H1 (cell line): Measurements from ENCODE around the gene GNB1L. TPM values are rescaled to one million over a fixed set of nuclear protein-coding genes. Genes with fewer than 3 reads are reported as not detected.
A peak's percentile ranks its signal among the peaks of the same experiment; 100 is the strongest.

Experiments
- CTCF ChIA-PET: fragments of 300-600 bp; sonication (Branson Sonifier 250); formaldehyde crosslinking; loops from one replicate; lab custom pipeline; 2021; ENCODE audit not compliant: partially characterized antibody; lab: Charles Lee
- POLR2A ChIA-PET: fragments of 300-600 bp; sonication (Branson Sonifier 250); formaldehyde crosslinking; loops from one replicate; lab custom pipeline; 2021; ENCODE audit warnings: inconsistent platforms; ENCODE audit not compliant: partially characterized antibody; lab: Charles Lee
- DNase-seq, 2 experiments: peaks; one replicate each; pipeline versions ENCODE4 v3.0.0 to v3.0.0-alpha.2; 2010 to 2022; ENCODE audit warnings: low spot score in 2 of 2, low read depth in 1 of 2, mixed read lengths in 1 of 2
- FAIRE-seq: peaks from 2 replicates; lab custom pipeline; 2011; peaks lifted over from hg19 to GRCh38; lab: Jason Lieb, UNC
- H2AFZ ChIP-seq: 2 replicates; pipeline ENCODE4 v1.8.1; 2012; ENCODE audit warnings: low read length, inconsistent platforms
- H2AK5ac ChIP-seq: 2 replicates; pipeline ENCODE4 v1.6.1; 2013; ENCODE audit warnings: low read depth, low read length
- H2BK120ac ChIP-seq: replicated peaks from 2 replicates; pipeline ENCODE3; 2013; ENCODE audit warnings: low read depth, low read length, inconsistent platforms
- H2BK12ac ChIP-seq: 2 replicates; pipeline ENCODE4 v1.6.1; 2013; ENCODE audit warnings: low read depth, low read length
- H2BK15ac ChIP-seq: 2 replicates; pipeline ENCODE4 v1.6.1; 2013; ENCODE audit warnings: low read length
- H2BK20ac ChIP-seq: 2 replicates; pipeline ENCODE4 v1.6.1; 2013; ENCODE audit warnings: low read length
- H2BK5ac ChIP-seq: 2 replicates; pipeline ENCODE4 v1.6.1; 2013; ENCODE audit warnings: low read depth, low read length
- H3K14ac ChIP-seq: 2 replicates; pipeline ENCODE4 v1.6.1; 2013; ENCODE audit warnings: inconsistent platforms; ENCODE audit not compliant: insufficient read length
- H3K18ac ChIP-seq: 2 replicates; pipeline ENCODE4 v1.6.1; 2013; ENCODE audit warnings: low read length; ENCODE audit errors: extremely low read depth
- H3K23ac ChIP-seq: 2 replicates; pipeline ENCODE4 v1.6.1; 2013; ENCODE audit warnings: inconsistent platforms; ENCODE audit not compliant: insufficient read length
- H3K23me2 ChIP-seq: 2 replicates; pipeline ENCODE4 v1.6.1; 2013; ENCODE audit warnings: low read depth, low read length
- H3K27ac ChIP-seq: 2 replicates; pipeline ENCODE4 v1.6.1; 2011; ENCODE audit warnings: low read depth, low read length, inconsistent platforms
- H3K27me3 ChIP-seq, 4 experiments: replicated peaks in 1 of 4; 1 replicate in 1 of 4; 2 replicates in 3 of 4; pipeline versions ENCODE4 v1.6.1 to v1.8.1; 2011 to 2013; ENCODE audit warnings: low read length in 3 of 4, mild to moderate bottlenecking in 3 of 4, inconsistent platforms in 2 of 4, mixed read lengths in 2 of 4, moderate library complexity in 1 of 4; ENCODE audit not compliant: control insufficient read depth in 3 of 4, insufficient read depth in 3 of 4; ENCODE audit errors: extremely low read depth in 1 of 4
- H3K36me3 ChIP-seq, 4 experiments: 2 replicates each; pipeline versions ENCODE4 v1.6.1 to v1.8.1; 2011 to 2013; ENCODE audit warnings: mild to moderate bottlenecking in 4 of 4, low read length in 3 of 4, moderate library complexity in 2 of 4, control low read depth in 1 of 4, inconsistent platforms in 1 of 4; ENCODE audit not compliant: insufficient read depth in 4 of 4, control insufficient read depth in 2 of 4
- H3K4ac ChIP-seq: replicated peaks from 2 replicates; pipeline ENCODE3; 2013; ENCODE audit warnings: low read length, low read depth, mixed read lengths, inconsistent platforms; ENCODE audit not compliant: insufficient read length
- H3K4me1 ChIP-seq, 4 experiments: replicated peaks in 1 of 4; 1 replicate in 1 of 4; 2 replicates in 3 of 4; pipeline versions ENCODE4 v1.6.1 to v1.8.1; 2011 to 2013; ENCODE audit warnings: low read length in 3 of 4, inconsistent platforms in 2 of 4, mixed read lengths in 1 of 4; ENCODE audit not compliant: insufficient read depth in 4 of 4, control insufficient read depth in 3 of 4
- H3K4me2 ChIP-seq, 2 experiments: 2 replicates each; pipeline versions ENCODE4 v1.6.1 to v1.8.1; 2011 to 2013; ENCODE audit warnings: low read depth in 2 of 2, low read length in 2 of 2, control low read depth in 1 of 2, inconsistent platforms in 1 of 2, mild to moderate bottlenecking in 1 of 2; ENCODE audit not compliant: insufficient read depth in 1 of 2
- H3K4me3 ChIP-seq, 4 experiments: fragments of 200-600, 300-600 bp in 1 of 4; sonication (generic), shearing (Covaris generic), sonication (Bioruptor Twin) in 1 of 4; 2 replicates each; pipeline versions ENCODE4 v1.5.1 to v1.8.1; 2011 to 2016; ENCODE audit warnings: low read length in 4 of 4, low read depth in 3 of 4, control low read depth in 2 of 4, inconsistent platforms in 2 of 4, mild to moderate bottlenecking in 2 of 4, mixed read lengths in 1 of 4, moderate library complexity in 1 of 4; ENCODE audit not compliant: insufficient read depth in 2 of 4; ENCODE audit errors: extremely low read depth in 1 of 4
- H3K56ac ChIP-seq: replicated peaks from 2 replicates; pipeline ENCODE3; 2013; ENCODE audit warnings: low read depth, mild to moderate bottlenecking, mixed read lengths, low read length, inconsistent platforms; ENCODE audit not compliant: insufficient read length
- H3K79me1 ChIP-seq: 2 replicates; pipeline ENCODE4 v1.6.1; 2013; ENCODE audit warnings: low read depth, low read length, control low read depth
- H3K79me2 ChIP-seq, 2 experiments: 2 replicates each; pipeline versions ENCODE4 v1.6.1 to v1.8.1; 2012 to 2013; ENCODE audit warnings: low read length in 2 of 2, mild to moderate bottlenecking in 2 of 2, inconsistent platforms in 1 of 2; ENCODE audit not compliant: insufficient read depth in 2 of 2, control insufficient read depth in 1 of 2
- H3K9ac ChIP-seq, 4 experiments: replicated peaks in 1 of 4; 1 replicate in 1 of 4; 2 replicates in 3 of 4; pipeline versions ENCODE4 v1.6.1 to v1.8.1; 2011 to 2013; ENCODE audit warnings: low read depth in 3 of 4, low read length in 3 of 4, control low read depth in 2 of 4, mild to moderate bottlenecking in 2 of 4, moderate library complexity in 2 of 4, inconsistent platforms in 1 of 4; ENCODE audit errors: extremely low read depth in 1 of 4
- H3K9me3 ChIP-seq, 2 experiments: 2 replicates each; pipeline versions ENCODE4 v1.6.1 to v1.8.1; 2012 to 2013; ENCODE audit warnings: mild to moderate bottlenecking in 2 of 2, moderate library complexity in 2 of 2, control low read depth in 1 of 2, inconsistent platforms in 1 of 2, low read depth in 1 of 2, low read length in 1 of 2, mixed read lengths in 1 of 2; ENCODE audit not compliant: insufficient read depth in 2 of 2
- H4K20me1 ChIP-seq, 2 experiments: replicated peaks in 1 of 2; 2 replicates each; pipeline versions ENCODE3 to v1.8.1; 2011 to 2013; ENCODE audit warnings: inconsistent platforms in 2 of 2, low read length in 2 of 2, mild to moderate bottlenecking in 1 of 2; ENCODE audit not compliant: insufficient read depth in 2 of 2, control insufficient read depth in 1 of 2
- H4K5ac ChIP-seq: 2 replicates; pipeline ENCODE4 v1.6.1; 2013; ENCODE audit warnings: low read length, low read depth, mixed read lengths, inconsistent platforms; ENCODE audit not compliant: insufficient read length
- H4K8ac ChIP-seq: 2 replicates; pipeline ENCODE4 v1.8.0; 2013; ENCODE audit warnings: mild to moderate bottlenecking, moderate library complexity, low read length, inconsistent platforms; ENCODE audit not compliant: insufficient read depth; ENCODE audit errors: extremely low read depth
- H4K91ac ChIP-seq: replicated peaks from 2 replicates; pipeline ENCODE3; 2013; ENCODE audit warnings: low read length, mixed read lengths, inconsistent platforms; ENCODE audit not compliant: insufficient read length
- CREB1 ChIP-seq: IDR thresholded peaks from 2 replicates; pipeline ENCODE4 v1.6.1; 2012; ENCODE audit warnings: inconsistent platforms
- WGBS, 2 experiments: shearing (Covaris generic) in 1 of 2; methylation state at CpG; one replicate each; pipeline versions ENCODE4 v1.1.6 to v1.1.7; 2013 to 2015; ENCODE audit warnings: low lambda C conversion rate in 2 of 2, mixed read lengths in 2 of 2, inconsistent platforms in 1 of 2, low coverage in 1 of 2, missing lambda C conversion rate in 1 of 2; ENCODE audit not compliant: insufficient replicate concordance in 2 of 2, insufficient coverage in 1 of 2, insufficient read length in 1 of 2; ENCODE audit errors: extremely low coverage in 1 of 2, missing lambda C conversion rate in 1 of 2; 5-methylcytosine and 5-hydroxymethylcytosine counted together
- polyA plus RNA-seq, 7 experiments: library from polyadenylated mRNA; depleted of rRNA in 3 of 7; stranded (reverse) in 5 of 7; unstranded in 2 of 7; fragments of >200 nt in 5 of 7; fragments of 200-250 nt in 2 of 7; gene quantifications; 1 replicate in 5 of 7; 2 replicates in 1 of 7; 4 replicates in 1 of 7; pipeline versions ENCODE4 v1.2.1 to v1.2.3, GENCODE V29; 2011 to 2013; ENCODE audit warnings: missing spikeins in 2 of 7, mixed read lengths in 2 of 7
- total RNA-seq: library from RNA; stranded (reverse); fragmentation: NEBNext Ultra II Directional; extraction: Animal tissue kit (Norgen Biotek cat#: 25700); gene quantifications from 2 replicates; pipeline ENCODE4 v1.2.1, GENCODE V29; 2021

The GNB1L gene
- total and polyA plus RNA-seq, 2 of the 8 experiments (the other 6 are each of a cell fraction or from before 2014, with no cell fraction given), result 14.0 to 15.6 TPM

- CTCF ChIA-PET, result interaction anchor here (1.0 to 2.0 kb wide), 8 partner anchors 9 to 134 kb away, joined by 3 to 9 read pairs (median 4); no protein-coding TSS in a partner anchor
- no peak for TF ChIP-seq CREB1
Measured at GRCh38 chr22:19776433-19777031, 78.1 kb downstream of the GNB1L start.

More at GRCh38 chr22:19776433-19777031, 78.1 kb downstream of the GNB1L start:
- H3K4me1 ChIP-seq, result no peaks in the 10 kb centered on the region
- H3K27me3 ChIP-seq, result peaks cover 0 to 3% (median 1%) of the 10 kb centered on the region in 4 experiments; a peak in 6 of 7 replicates
- H3K79me1 ChIP-seq, result no peaks in the 10 kb centered on the region
- no peak overlapping the region for H4K5ac ChIP-seq
- H2BK12ac ChIP-seq, result peak overlapping the region; percentile 60; the same call in 1 of the 2 replicates
- no peaks in the 10 kb centered on the region for H3K23me2 ChIP-seq
- peak overlapping the region; percentile 32 for H4K91ac ChIP-seq
- peak overlapping the region; percentile 29; the same call in 1 of the 2 replicates for H4K8ac ChIP-seq
- POLR2A ChIA-PET, result interaction anchor here (0.5 to 1.3 kb wide), 2 partner anchors 10 to 60 kb away, joined by 4 to 5 read pairs; no protein-coding TSS in a partner anchor
- H2BK5ac ChIP-seq, result no peak overlapping the region
- no peak overlapping the region for H2BK20ac ChIP-seq
- H3K18ac ChIP-seq, result no peak overlapping the region
- no peak overlapping the region for H3K4ac ChIP-seq
- WGBS, 2 experiments, result 87% methylated on average over 18 of the region's 18 CpGs; no CpG with 5 or more reads in 1 of the 2 experiments
- H3K9ac ChIP-seq, result no peak overlapping the region
- H2BK15ac ChIP-seq, result 0 out of 2 replicates have a peak overlapping the region, but pooled peaks have one; percentile 8
- no peaks in the 10 kb centered on the region for H3K36me3 ChIP-seq
- FAIRE-seq, result no peak
- no peaks in the 10 kb centered on the region for H4K20me1 ChIP-seq
- no peak overlapping the region for H3K27ac ChIP-seq
- no peak overlapping the region for H3K56ac ChIP-seq
- no peak overlapping the region for H3K14ac ChIP-seq
- 0 out of 2 replicates have a peak overlapping the region, but pooled peaks have one; percentile 15 for H2AK5ac ChIP-seq
- no peak overlapping the region for H2AFZ ChIP-seq
- H2BK120ac ChIP-seq, result no peak overlapping the region
- H3K23ac ChIP-seq, result no peak overlapping the region
- H3K4me3 ChIP-seq, result no peak overlapping the region
- no peaks in the 10 kb centered on the region for H3K79me2 ChIP-seq
- H3K4me2 ChIP-seq, result no peak overlapping the region
- H3K9me3 ChIP-seq, result no peaks in the 10 kb centered on the region
- no peak for DNase-seq
